A673 (cell line): ENCODE results near the gene IRAG1. TPM values are rescaled to one million over a fixed set of nuclear protein-coding genes. Genes with fewer than 3 reads are reported as not detected.

Experiments
- BruUV-seq: library from RNA; stranded (reverse); fragments of 400-500 nt; replicated peaks from 2 replicates; lab custom pipeline; 2021; lab: Mats Ljungman, UMichigan
- CTCF ChIA-PET: fragments of 300-600 bp; sonication (Branson Sonifier 250); formaldehyde crosslinking; loops from one replicate; lab custom pipeline; 2022; ENCODE audit warnings: antibody characterized with exemption; lab: Charles Lee
- POLR2A ChIA-PET: fragments of 300-600 bp; sonication (Branson Sonifier 250); formaldehyde crosslinking; loops from one replicate; lab custom pipeline; 2022; ENCODE audit warnings: antibody characterized with exemption; ENCODE audit not compliant: low non-redundant PET; lab: Charles Lee
- DNase-seq: peaks from one replicate; pipeline ENCODE4 v3.0.0-alpha.2; 2015; ENCODE audit warnings: low spot score
- H3K27ac ChIP-seq: fragments of 200-600 bp; sonication (generic); 2 replicates; pipeline ENCODE4 v1.5.1; 2016; ENCODE audit warnings: mixed run types, low read depth, mild to moderate bottlenecking, mixed read lengths, antibody characterized with exemption, low read length; ENCODE audit not compliant: poor library complexity, severe bottlenecking
- H3K27me3 ChIP-seq: fragments of 200-600 bp; sonication (generic); replicated peaks from 2 replicates; pipeline ENCODE4 v1.6.1; 2017; ENCODE audit warnings: mixed run types, low read depth, mild to moderate bottlenecking, mixed read lengths, antibody characterized with exemption, low read length; ENCODE audit not compliant: insufficient read depth, poor library complexity
- H3K36me3 ChIP-seq: fragments of 200-600 bp; sonication (generic); 2 replicates; pipeline ENCODE4 v1.6.1; 2016; ENCODE audit warnings: mixed run types, mild to moderate bottlenecking, mixed read lengths, antibody characterized with exemption, low read length; ENCODE audit not compliant: insufficient read depth, poor library complexity, severe bottlenecking
- H3K4me1 ChIP-seq: fragments of 200-600 bp; sonication (generic); 2 replicates; pipeline ENCODE4 v1.6.1; 2017; ENCODE audit warnings: mixed run types, mild to moderate bottlenecking, mixed read lengths, antibody characterized with exemption, low read length; ENCODE audit not compliant: insufficient read depth, poor library complexity, severe bottlenecking
- H3K4me3 ChIP-seq: fragments of 200-600 bp; sonication (generic); 2 replicates; pipeline ENCODE4 v1.5.1; 2016; ENCODE audit warnings: low read depth, mixed run types, mild to moderate bottlenecking, mixed read lengths, low read length; ENCODE audit not compliant: poor library complexity, severe bottlenecking
- H3K9me3 ChIP-seq: fragments of 200-600 bp; sonication (generic); 2 replicates; pipeline ENCODE4 v1.6.1; 2016; ENCODE audit warnings: mixed run types, low read depth, mild to moderate bottlenecking, mixed read lengths, antibody characterized with exemption, low read length; ENCODE audit not compliant: poor library complexity, severe bottlenecking
- CTCF ChIP-seq: fragments of 300-800, 200-600 bp; sonication (generic); conservative IDR thresholded peaks from 2 replicates; pipeline ENCODE4 v1.5.1; 2017; ENCODE audit warnings: low read depth, mild to moderate bottlenecking, antibody characterized with exemption, low read length, moderate library complexity, mixed read lengths
- EZH2 ChIP-seq: fragments of 200-600 bp; sonication (generic); IDR thresholded peaks from 2 replicates; pipeline ENCODE4 v1.6.1; 2017; ENCODE audit warnings: borderline replicate concordance, low read depth, mild to moderate bottlenecking, mixed read lengths, antibody characterized with exemption, low read length; ENCODE audit not compliant: poor library complexity, severe bottlenecking
- intact Hi-C: fragments of 100-400 bp; cut with micrococcal nuclease; formaldehyde crosslinking; loops from one replicate; pipeline ENCODE4 v1.10.0; 2022; ENCODE audit not compliant: unreplicated experiment
- total RNA-seq: library from RNA; stranded (reverse); gene quantifications from 2 replicates; pipeline ENCODE4 v1.2.3, GENCODE V29; 2021

The IRAG1 gene
- total RNA-seq, 1 experiment from 2014 or later = 0.26 TPM

GRCh38 chr11:10696468-10697322, 3.1 kb upstream of the IRAG1 start:
- ChIA-PET POLR2A (interaction anchor here (0.6 kb wide), 1 partner anchor 204 kb away, joined by 3 read pairs; no protein-coding TSS in a partner anchor), CTCF (no interaction called here)
- H3K27me3 ChIP-seq = no peaks in the 10 kb centered on the region
- no peak overlapping the region for H3K27ac ChIP-seq
- H3K4me3 ChIP-seq = no peak overlapping the region
- H3K9me3 ChIP-seq = no peaks in the 10 kb centered on the region
- H3K4me1 ChIP-seq = no peaks in the 10 kb centered on the region
- no TSS peak for BruUV-seq
- H3K36me3 ChIP-seq = no peaks in the 10 kb centered on the region
- intact Hi-C loops = no loop called here
- TF ChIP-seq CTCF (no peak), EZH2 (no peak)
- DNase-seq = no peak

GRCh38 chr11:10695833-10696232, 2.3 kb upstream of the IRAG1 start:
- CTCF ChIA-PET = no interaction called here
- no TSS peak for BruUV-seq
- Histone ChIP-seq H3K4me3 (no peak overlapping the region), H3K4me1 (no peaks in the 10 kb centered on the region), H3K27ac (no peak overlapping the region), H3K36me3 (no peaks in the 10 kb centered on the region), H3K27me3 (no peaks in the 10 kb centered on the region), H3K9me3 (no peaks in the 10 kb centered on the region)
- intact Hi-C loops = no loop called here
- POLR2A ChIA-PET = no interaction called here
- TF ChIP-seq EZH2 (no peak), CTCF (no peak)
- DNase-seq = no peak

GRCh38 chr11:10694486-10695239, 1.1 kb upstream of the IRAG1 start:
- Histone ChIP-seq H3K36me3 (no peaks in the 10 kb centered on the region), H3K4me3 (no peak overlapping the region), H3K9me3 (no peaks in the 10 kb centered on the region), H3K27me3 (no peaks in the 10 kb centered on the region), H3K4me1 (no peaks in the 10 kb centered on the region), H3K27ac (no peak overlapping the region)
- TF ChIP-seq EZH2 (no peak), CTCF (no peak)
- DNase-seq = no peak
- BruUV-seq = no TSS peak
- ChIA-PET CTCF (no interaction called here), POLR2A (no interaction called here)
- intact Hi-C loops = no loop called here
